Left colon (tissue), 2 donors: ENCODE measurements around the gene SHISA9. TPM values are rescaled to one million over a fixed set of nuclear protein-coding genes. Genes with fewer than 3 reads are reported as not detected.

Experiments used
- ATAC-seq: fragments of 200-7000 bp; cut with Tn5 transposase; one replicate; pipeline ENCODE4 v1.9.1; 2020; ENCODE audit warnings: mild to moderate bottlenecking, moderate library complexity
- DNase-seq, 2 donors: peaks; one replicate each; pipeline ENCODE4 v3.0.0-alpha.2; 2020
- intact Hi-C, 2 donors: fragments of 100-400 bp; cut with DNase I in 1 of 2; cut with micrococcal nuclease in 1 of 2; formaldehyde crosslinking; loops; one replicate each; pipeline versions ENCODE4 v1.11.2 to v1.14.0; 2022; cut with DNase I, micrococcal nuclease
- total RNA-seq, 2 donors: library from RNA; stranded (reverse); fragmentation: NEBNext Ultra II Directional; extraction: Animal tissue kit (Norgen Biotek cat#: 25700); gene quantifications; one replicate each; pipeline ENCODE4 v1.2.1, GENCODE V29; 2021
- donor health status: DM: no; HTN: no; CAD: no.
- donor health status: DM: yes; HTN: yes; CAD: no.

Gene SHISA9
- total RNA-seq, 2 donors from 2014 or later = 1.5 to 2.3 TPM

DNA sequence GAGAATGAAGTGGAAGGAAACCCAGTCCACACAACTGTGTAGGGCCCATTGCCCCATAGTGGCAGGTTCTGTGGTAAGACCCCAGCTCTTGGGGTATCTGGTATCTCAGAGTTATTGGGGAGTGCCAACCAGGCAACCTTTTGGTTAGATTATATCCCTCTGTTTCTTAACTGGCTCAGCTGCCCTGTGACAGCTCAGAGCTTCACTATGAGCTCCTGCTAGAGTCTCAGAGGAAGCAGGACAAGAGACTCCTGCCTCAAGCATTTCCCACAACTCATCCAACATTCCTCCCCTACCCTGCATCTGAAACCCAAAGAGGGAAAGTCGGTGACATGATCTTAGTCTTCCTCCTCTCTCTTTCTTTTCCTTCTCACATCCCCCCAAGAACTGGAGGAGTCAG is 292.3 kb downstream of the SHISA9 start:
- ATAC-seq = no peak
- intact Hi-C loops = no loop called here
- DNase-seq = no peak

DNA sequence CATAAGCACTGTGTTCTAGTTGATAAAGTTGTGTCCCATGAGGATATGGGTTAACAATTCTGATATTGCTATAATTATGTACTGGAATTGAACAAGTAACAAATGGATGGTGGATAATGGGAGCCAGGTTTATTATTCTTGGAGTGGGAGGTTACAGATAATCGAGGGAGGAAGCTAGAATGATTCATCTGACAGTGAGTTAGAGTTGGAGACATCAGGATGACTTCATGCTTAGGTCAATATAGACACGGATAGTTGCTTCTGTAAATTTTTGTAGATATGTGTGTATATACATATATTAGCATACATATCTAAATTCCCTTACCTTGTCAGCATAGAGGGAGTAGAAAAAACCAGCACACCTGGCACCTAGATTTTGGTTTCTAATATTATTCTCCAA is 293.4 kb downstream of the SHISA9 start:
- ATAC-seq (no peak), DNase-seq (no peak)
- intact Hi-C loops = no loop called here

DNA sequence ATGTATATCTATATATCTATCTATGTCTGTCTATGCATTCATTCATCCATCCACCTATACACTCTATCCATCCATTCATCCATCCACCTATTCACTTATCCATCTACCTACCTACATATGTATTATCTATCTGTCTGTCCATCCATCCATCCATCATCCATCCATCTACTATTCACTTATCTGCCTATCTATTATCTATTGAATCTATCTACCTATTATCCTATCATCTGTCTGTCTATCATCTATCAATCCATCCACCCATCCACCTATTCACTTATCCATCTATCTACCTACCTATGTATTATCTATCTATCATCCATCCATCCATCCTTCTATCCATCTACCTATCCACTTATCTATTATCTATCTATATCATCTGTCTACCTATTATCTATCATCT is 302.3 kb downstream of the SHISA9 start:
- intact Hi-C loops = no loop called here
- ATAC-seq = no peak
- DNase-seq = no peak

GRCh38 chr16:13205352-13205751 is 304.0 kb downstream of the SHISA9 start:
- DNase-seq = no peak
- ATAC-seq = no peak
- intact Hi-C loops = no loop called here

DNA sequence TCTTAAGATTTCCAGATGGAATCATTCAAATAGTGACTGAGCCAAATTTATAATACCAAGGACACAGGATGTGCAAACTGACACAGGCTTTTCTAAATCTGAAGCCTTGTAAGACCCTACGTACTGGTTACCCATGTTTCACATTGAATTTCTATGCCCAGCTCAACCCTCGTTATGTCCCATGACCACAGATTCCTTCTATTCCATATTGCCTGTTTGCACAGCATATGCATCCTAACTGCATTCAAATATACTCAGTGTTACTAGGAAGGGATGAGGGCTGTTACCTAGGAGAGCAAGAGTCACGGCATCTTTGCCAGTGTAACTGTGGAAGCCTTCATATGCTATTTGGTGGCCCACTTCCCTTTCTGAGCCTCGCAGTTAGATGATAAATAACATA is 305.2 kb downstream of the SHISA9 start:
- ATAC-seq (no peak), DNase-seq (no peak)
- intact Hi-C loops = no loop called here

DNA sequence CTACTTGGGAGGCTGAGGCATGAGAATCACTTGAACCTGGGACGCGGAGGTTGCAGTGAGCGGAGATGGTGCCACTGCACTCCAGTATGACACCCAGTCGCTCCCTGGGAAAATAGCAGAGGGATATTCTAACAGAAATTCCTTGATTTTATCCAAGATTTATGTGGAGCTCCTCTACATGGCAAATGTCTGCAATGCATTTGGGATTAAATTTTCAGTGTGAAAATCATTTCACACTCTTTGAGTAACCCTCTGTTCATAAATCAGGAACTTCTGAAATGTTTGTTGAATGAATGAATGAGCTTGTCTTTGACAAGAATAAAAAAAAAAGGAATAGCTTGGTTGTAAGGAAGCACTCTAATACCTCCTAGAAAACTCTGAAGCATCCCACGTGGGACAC is 305.8 kb downstream of the SHISA9 start:
- ATAC-seq (no peak), DNase-seq (no peak)
- intact Hi-C loops = no loop called here

GRCh38 chr16:13223666-13224065 is 322.3 kb downstream of the SHISA9 start:
- no peak for ATAC-seq
- DNase-seq = no peak
- intact Hi-C loops = no loop called here

DNA sequence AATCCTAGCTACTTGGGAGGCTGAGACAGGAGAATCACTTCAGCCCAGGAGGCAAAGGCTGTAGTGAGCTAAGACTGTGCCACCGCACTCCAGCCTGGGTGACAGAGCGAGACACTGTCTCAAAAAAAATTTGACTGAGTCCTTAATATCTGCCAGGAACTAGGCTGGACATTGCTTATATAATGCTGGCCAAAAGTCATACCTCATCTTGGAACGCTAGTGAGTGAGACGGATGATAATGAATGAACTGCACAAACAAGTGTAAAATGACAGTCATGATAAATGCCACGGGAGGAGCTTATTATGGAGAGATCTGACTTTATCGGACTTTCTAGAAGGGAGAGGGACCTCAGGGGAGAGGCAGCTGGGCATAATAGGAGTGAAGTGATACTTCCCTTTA is 327.6 kb downstream of the SHISA9 start:
- no peak for ATAC-seq
- intact Hi-C loops = no loop called here
- DNase-seq = no peak

DNA sequence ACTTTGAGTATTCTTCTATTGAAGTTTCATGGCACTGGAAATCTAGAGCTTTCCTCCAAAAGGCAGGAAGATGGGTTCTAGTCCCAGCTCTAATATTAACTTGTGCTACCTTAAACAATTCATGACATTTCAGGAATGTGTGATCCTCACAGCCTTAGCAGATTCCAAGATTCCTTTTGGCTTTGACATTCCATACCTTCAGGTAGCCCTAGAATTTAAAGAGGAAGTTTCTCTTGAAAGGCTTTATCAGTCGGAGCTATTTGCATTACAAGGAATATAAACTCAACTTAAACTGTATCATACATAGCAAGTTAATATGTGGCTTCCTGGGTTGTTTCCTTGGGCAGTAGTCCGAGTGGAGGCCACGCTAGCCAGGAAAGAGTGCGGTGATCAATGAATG is 330.0 kb downstream of the SHISA9 start:
- intact Hi-C loops = no loop called here
- DNase-seq (no peak), ATAC-seq (no peak)

- intact Hi-C loops = no loop called here
- DNase-seq = no peak
Observed at GRCh38 chr16:13234999-13235398, 333.6 kb downstream of the SHISA9 start.

DNA sequence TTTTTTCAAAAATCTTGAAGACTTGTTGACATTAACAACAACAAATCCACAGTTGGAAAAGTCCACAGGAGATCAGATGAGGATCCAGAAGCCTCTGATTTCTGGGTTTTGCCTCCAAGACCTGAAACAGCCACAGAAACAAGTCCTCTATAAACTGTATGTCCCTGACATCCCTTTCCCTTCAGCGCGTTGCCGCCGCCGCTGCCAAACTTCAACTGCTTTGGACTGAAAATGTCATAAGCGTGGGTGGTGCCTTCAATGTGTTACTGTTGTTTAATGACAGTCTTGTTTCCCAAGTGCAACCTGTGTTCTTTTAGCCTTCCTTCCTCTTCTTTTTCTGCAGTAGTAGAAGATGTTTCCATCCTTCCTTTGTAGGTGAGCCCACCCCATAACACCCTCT is 334.9 kb downstream of the SHISA9 start:
- no peak for DNase-seq
- intact Hi-C loops = no loop called here
- ATAC-seq = no peak

More at GRCh38 chr16:13234999-13235398, 333.6 kb downstream of the SHISA9 start:
- ATAC-seq = no peak

DNA sequence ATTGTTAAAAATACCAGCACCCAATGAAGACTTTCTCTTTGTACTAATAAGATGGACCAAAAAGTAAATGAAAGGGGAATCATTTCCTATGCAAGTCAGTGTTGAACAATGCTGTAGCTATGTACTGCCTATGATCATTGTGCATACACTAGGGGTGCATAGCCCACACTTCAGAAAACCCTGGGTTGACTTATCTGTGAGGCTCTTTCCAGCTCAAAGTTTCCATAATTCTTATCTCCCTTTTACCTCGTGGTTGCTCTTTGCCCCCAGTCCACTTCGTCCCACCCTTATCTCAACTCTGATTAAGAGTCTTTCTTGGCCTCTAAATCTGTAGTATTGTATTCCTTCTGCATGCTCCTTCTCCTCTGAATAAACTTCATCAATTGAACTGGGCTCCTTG is 336.8 kb downstream of the SHISA9 start:
- no peak for ATAC-seq
- no peak for DNase-seq
- intact Hi-C loops = no loop called here

GRCh38 chr16:13242201-13242600 is 340.8 kb downstream of the SHISA9 start:
- intact Hi-C loops = no loop called here
- DNase-seq = no peak
- ATAC-seq = no peak

DNA sequence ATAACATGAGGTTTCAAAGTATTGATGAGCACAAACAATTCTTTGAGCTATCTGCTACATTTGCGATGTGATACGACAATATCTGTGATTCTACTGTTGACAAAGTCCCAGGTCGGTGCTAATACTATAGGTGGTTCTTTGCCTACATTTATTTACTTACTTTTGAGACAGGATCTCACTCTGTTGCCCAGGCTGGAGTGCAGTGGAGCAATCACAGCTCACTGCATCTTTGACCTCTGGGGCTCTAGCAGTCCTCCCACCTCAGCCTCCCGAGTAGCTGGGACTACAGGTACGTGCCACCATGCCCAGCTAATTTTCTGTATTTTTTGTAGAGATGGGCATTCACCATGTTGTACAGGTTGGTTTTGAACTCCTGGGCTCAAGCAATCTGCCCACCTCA is 343.4 kb downstream of the SHISA9 start:
- intact Hi-C loops = no loop called here
- DNase-seq = no peak
- ATAC-seq = no peak

- DNase-seq (no peak), ATAC-seq (no peak)
- intact Hi-C loops = no loop called here
Observed at GRCh38 chr16:13245713-13246377, 344.4 kb downstream of the SHISA9 start.

DNA sequence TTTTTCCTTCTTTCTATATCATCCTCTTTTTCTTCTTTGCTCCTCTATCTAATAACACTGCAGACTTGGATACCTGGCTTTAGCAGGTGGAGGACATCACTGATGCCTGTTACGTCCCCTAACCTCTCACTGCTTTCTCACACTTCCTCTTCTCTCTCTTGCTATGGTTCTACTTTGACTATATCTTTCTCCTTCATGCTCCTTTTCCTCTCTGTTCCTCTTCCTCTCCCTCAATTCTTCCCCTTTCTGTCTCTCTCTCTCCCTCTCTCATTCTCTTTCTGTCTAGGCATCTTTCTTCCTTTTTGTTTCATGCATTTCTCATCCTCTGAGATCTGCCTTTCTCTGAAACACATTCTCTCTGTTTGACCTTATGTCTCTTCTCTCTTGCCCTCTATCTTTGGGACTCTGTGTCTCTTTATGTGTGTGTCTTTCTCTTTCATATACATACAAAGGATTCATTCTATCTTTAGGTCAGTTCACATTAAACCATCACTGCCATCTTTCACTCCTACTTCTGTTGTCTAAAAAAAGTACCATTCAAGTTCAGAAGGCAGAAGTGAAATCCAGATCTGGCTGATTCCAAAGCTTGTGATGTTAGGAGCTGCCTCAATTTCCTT is 353.7 kb downstream of the SHISA9 start:
- ATAC-seq (no peak), DNase-seq (no peak)
- intact Hi-C loops = no loop called here

- no peak for ATAC-seq
- DNase-seq = no peak
- intact Hi-C loops = no loop called here
Observed at GRCh38 chr16:13262270-13263090, 361.1 kb downstream of the SHISA9 start.

- intact Hi-C loops = no loop called here
- ATAC-seq (no peak), DNase-seq (no peak)
Observed at GRCh38 chr16:13264749-13265552, 363.6 kb downstream of the SHISA9 start.

GRCh38 chr16:13269359-13269758 is 368.0 kb downstream of the SHISA9 start:
- DNase-seq (no peak), ATAC-seq (no peak)
- intact Hi-C loops = no loop called here
